ENCODE measurements around the gene EID3.
"Not testable (repeated sequence)": the region's sequence is repeated elsewhere in the genome, so short reads cannot be mapped to it uniquely, and the experiment has no call there.

Gene EID3

DNA sequence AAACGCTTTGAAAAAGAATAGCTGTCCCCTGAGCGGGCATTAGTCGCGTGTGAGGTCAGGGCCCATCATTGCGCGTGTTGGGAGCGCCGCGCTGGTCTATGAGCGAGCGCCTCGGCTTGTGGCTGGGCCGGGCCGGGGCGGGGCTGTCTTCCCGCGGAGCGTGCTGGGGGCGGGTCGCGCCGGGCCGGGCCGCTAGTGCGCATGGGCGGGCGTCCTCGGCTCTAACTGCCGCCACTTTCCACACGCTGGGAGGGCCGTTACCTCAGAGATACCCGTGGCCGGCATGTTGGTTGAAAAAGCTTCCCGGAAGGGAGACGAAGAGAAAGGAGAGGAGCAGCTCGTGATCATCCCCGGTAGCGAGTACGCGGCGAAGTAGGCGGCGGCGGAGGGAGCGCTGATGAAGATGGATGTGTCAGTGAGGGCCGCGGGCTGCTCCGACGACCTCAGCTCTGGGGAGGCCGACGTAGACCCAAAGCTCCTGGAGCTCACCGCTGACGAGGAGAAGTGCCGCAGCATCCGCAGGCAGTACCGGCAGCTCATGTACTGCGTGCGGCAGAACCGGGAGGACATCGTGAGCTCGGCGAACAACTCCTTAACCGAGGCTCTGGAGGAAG lies at the start of gene EID3:
TSS of gene EID3 (plus strand) at position 202 of the 614 bp plus-strand sequence. CDS start at position 398, 196 bp downstream.
- DNase-seq: peak; percentile 82

DNA sequence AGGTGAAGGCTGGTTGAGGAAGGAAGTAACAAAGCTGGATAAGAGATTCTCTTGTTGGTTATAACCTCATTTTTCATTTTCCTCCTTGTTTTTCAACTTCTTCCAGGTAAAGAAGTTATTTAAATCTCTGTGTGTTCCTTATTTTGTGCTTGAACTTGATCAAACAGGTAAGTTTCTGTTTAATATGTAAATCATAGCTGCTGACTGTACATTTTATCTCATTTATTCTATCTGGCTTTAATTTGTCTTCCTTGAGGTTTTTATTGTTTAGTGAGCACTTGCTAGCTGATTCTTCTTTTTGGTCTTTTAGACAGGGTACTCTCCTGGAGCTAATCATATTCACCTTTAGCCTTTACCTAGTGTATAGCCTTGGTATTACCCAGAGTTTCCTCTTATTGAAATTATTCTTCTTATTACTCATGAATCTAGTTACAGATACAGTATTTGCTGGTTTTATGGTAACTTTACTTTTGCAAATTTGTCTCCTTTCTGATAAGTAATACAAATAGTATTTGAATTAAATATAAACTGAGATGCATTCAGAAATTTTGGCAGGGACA lies 45.5 kb upstream of the EID3 start:
- DNase-seq: no peak

DNA sequence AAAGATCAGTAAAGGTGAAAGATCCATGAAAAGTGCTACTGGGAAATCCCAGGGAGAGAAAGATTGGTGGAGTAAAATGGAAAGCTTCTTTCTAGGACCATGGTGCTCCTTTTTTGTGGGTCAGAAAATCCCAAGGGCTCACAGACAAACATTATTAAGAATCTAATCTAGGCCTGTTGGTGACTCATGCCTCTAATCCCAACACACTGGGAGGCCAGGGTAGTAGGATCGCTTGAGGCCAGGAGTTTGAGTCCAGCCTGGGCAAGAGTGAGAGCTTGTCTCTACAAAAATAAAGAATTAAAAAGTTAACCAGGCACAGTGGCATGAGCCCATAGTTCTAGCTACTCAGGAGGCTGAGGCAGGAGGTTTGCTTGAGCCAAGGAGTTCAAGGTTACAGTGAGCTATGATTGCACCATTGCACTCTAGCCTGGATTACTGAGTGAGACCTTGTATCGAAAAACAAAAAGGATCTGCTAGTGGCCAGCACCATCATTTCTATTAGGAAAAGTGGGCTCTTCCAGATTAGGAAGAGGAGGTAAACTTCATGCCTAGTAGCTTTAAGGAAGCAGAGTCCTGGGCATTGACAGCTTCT lies 45.0 kb upstream of the EID3 start:
- DNase-seq: no peak

DNA sequence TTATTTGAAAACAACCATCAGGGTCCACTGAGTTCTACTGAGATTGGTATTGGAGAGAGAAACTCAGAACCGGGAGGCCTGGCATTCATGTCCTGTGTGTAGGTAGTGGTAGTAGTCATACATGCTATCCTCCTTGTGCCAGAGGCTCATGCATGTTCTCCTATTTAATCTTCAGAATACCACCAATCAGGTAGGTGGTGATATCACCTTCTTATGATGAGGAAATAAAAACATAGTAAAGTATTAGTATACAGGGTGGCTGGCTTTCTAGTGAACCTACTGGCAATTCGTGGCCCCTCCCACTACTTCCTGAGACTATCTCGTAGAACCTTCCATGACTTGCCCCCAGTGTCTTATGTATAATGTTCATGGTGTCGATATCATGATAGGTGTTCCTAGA lies 40.5 kb upstream of the EID3 start:
- no peak for DNase-seq

DNA sequence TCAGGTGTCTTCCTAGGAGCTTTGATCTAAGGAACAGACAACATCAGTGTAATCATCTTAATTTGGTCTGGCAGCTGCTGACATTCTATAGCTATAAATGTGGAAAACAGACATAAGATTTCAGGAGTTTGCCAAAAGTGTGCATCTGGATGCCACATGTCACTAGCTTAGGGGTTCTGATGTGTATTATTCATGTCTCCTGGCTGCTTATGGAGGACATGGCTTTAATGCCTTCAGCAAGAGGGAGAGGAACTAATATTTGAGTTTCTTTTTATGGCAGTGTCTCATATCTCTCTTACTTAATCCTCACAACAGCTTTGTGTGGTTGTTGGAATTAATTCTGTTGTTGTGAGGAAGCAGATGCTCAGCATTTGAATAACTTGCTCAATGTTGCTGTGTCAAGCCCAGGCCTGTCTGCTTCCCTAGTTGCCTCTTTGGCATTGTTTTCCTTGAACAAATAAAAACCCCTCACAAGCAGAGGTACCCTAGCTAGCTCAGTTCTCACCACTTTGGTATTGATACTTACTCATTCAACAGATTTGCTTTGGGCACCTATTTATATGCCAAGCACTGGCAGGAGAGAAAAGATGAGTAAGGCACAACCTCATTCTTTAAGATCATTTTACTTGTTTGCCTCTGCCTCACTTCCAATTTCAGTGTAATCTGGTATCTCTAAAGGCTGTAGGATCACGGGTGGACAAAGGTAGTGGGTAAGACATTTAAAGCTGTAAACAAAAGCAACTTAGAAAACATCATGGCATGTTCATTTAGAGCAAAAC lies 39.8 kb upstream of the EID3 start:
- DNase-seq: no peak

DNA sequence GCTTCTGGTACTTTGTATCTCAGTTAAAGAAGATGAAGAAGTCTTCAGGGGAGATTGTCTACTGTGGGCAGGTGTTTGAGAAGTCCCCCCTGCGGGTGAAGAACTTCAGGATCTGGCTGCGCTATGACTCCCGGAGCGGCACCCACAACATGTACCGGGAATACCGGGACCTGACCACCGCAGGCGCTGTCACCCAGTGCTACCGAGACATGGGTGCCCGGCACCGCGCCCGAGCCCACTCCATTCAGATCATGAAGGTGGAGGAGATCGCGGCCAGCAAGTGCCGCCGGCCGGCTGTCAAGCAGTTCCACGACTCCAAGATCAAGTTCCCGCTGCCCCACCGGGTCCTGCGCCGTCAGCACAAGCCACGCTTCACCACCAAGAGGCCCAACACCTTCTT lies 38.1 kb upstream of the EID3 start:
- not testable (repeated sequence) for DNase-seq

DNA sequence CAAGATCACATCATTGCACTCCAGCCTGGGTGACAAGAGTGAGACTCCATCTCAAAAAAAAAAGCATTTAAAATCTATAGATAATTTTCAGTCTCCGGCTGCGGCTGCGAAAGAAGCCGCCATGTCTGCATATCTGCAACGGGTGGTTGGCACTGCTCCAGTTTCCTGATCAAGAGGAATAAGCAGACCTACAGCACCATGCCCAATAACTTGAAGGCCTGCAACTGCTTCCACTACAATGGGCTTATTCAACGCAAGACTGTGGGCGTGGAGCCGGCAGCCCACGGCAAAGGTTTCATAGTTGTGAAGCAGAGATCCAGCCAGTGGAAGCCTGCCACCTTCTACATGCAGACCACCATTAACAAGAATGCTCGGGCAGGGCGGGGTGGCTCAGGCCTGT lies 30.6 kb upstream of the EID3 start:
- DNase-seq: peak; percentile 27

DNA sequence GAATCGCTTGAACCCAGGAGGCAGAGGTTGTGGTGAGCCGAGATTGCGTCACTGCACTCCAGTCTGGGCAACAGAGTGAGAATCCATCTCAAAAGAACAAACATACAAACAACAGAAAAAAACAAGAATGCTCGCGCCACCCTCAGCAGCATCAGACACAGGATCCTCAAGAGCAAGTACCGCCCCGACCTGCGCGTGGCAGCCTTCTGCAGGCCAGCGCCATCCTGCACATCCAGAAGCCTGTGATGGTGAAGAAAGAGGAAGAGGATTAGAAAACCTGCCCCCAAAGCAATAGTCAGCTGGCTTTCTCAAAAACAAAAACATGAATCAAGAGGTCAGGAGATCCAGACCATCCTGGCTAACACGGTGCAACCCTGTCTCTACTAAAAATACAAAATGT lies 30.0 kb upstream of the EID3 start:
- DNase-seq: no peak

DNA sequence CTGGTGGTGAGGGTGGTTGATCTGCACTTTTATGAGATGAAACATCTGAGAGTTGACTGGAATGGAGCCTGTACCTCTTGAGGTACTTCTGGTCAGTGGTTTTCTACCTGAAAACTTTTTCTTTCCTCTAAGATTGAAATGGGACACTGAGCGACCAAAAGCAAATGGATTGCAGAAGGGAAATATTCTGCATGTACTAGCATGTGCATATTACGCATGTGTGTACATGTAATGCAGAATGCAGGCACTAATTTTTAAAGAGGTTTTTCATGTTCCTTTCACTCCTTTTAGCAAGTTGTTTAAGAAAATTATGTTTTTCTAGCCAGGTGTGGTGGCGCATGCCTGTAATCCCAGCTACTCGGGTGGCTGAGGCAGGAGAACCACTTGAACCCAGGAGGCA lies 28.7 kb upstream of the EID3 start:
- DNase-seq: no peak

DNA sequence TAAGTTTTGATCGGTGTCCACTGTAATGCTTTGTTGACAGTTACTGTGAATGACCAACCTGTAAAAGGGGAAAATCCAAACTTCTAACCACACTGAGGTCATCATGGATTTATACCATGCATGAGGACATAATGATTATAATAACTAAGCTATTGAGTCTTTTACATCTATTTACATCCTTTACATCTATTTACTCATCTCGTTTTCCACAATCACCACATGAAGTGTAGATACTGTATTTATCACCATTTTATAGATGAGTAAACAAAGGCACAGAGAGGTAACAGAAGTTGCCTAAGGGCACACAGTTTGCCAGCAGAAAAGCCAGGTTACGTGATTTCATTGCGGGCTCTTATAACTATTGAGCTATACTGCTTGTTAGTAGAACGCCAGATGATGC lies 27.9 kb upstream of the EID3 start:
- no peak for DNase-seq

DNA sequence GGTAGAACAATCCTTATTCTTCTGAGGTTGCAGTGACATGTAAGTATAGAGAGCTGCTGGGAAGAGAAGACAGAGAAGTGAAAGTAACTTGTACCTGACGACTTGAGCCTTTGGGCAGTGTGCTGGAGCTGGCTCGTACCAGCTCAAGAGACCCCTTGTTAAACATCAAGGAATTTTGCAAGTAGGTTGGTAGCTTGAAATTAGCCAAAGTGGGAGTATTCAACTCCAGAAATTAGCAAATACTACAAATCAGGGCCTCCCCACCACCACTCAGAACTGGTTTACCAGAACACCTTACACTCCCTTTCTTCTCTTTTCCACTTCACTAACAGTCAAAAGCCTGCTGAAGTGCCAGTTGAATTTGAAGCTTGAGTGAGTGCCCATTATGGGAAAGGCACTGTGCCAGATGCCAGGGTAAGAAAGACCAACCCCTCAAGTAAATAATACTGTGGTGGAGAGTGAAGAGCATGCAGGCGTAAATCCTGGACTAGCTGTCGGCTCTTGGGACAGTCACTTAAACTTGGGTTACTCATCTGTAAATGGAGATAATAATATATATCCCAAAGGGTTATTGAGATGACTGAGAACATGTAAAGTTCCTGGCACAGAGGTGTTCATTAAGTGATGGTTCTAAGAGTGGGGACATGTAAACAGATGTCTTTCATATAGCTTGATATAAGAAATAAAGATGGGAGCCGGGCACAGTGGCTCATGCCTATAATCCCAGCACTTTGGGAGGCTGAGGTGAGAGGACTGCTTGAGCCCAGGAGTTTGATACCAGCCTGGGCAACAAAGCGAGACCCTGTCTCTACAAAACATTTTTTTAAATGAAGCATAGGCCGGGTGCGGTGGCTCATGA lies 27.0 kb upstream of the EID3 start:
- DNase-seq: no peak

DNA sequence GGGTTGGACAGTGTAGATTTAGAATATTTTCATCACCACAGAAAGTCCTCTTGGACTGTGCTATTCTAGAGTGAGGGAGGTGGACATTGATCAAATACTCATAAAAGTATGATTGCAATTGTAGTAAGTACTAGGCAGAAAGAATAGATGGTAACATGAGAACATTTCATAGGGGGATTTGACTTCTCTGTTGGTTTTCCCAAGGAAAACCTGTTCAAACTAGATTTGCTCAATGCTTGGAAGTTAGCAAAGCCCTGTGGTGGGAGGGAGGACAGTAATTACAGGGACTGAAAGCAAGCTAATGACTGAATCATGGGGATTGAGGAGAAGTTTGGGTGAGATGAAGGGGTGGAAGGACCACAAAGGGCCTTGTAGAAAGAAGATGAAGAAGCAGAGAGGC lies 24.4 kb upstream of the EID3 start:
- no peak for DNase-seq

DNA sequence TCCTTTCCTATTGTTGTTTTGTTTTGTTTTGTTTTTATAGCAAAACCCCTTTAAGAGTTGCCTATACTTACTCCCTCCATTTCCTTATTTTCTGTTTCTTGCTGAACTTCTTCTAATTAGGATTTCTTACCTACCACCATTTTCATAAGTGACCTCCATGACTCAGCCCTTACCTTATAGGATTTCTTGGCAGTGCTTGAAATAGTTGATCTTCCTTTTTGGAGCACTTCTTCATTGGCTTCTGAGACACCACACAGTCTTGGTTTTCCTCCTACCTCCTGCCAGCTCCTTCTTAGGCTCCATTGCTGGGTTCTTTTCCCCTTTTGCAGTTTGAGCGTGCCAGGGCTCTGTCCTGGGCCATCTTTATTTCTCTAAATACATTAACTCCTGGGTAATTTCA lies 23.4 kb upstream of the EID3 start:
- DNase-seq: no peak

DNA sequence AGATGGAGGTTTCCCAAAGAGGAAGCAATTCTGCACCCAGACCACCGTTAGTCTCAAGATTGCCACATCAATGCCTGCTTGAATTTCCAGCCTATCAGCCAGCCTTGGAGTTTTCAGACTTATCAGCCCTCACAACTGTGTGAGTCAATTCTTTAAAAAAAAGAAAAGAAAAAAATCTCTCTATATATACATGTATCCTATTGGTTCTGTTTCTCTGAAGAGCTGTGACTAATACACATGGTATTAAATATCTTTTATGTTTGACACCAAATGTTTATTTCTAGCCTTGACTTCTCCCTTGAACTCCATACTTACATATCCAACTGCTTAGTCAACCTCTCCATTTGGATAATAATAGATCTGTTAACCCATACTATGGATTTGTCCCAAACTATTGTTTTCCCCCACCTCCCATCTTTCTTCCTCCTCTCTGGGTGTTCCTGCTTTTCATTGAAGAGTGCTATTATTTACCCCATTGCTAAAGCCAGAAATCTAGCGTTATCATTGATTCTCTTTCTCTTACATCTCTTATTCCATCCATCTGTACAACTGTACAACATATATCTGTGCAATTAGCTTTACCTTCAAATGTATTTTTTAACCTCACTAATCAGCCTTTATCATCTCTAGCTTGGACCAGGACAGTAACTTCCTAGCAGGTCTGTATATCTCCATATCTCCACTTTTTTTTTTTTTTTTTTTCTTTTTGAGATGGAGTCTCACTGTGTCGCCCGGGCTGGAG lies 22.7 kb upstream of the EID3 start:
- DNase-seq: peak; percentile 50

DNA sequence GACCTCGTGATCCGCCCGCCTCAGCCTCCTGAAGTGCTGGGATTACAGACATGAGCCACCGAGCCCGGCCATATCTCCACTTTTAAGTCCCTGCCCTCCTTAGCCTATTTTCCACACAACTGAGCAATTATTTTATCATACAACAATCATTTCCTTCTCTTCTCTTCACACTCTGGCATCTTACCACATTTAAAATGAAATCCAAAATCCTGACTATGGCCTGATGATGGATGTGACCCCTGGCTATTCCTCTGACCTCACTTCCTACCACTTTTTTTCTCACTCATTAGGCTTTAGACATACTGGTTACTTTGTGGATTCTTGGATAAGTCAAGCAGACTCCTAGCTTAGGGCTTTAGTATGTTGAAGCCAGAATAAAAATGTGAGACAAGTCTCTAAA lies 21.9 kb upstream of the EID3 start:
- no peak for DNase-seq

DNA sequence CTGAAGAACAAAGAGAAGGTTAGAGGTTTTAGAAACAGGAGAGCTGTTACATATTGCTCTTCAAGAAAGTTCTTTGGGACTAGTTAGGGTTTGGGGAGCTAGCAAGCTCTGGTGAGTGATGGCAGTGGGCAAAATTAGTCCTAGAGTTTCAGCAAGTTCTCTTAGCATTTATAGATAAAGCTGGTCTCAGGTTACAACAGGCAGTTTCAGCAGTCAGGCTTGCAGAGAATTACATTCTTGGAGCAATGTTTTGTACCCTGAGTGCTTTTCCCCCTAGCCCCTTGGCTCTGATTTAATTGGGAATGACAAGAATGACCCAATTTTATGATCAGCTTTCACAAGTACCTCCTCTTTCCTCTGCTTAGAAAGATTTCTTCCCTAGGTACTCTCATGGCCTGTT lies 21.4 kb upstream of the EID3 start:
- no peak for DNase-seq

DNA sequence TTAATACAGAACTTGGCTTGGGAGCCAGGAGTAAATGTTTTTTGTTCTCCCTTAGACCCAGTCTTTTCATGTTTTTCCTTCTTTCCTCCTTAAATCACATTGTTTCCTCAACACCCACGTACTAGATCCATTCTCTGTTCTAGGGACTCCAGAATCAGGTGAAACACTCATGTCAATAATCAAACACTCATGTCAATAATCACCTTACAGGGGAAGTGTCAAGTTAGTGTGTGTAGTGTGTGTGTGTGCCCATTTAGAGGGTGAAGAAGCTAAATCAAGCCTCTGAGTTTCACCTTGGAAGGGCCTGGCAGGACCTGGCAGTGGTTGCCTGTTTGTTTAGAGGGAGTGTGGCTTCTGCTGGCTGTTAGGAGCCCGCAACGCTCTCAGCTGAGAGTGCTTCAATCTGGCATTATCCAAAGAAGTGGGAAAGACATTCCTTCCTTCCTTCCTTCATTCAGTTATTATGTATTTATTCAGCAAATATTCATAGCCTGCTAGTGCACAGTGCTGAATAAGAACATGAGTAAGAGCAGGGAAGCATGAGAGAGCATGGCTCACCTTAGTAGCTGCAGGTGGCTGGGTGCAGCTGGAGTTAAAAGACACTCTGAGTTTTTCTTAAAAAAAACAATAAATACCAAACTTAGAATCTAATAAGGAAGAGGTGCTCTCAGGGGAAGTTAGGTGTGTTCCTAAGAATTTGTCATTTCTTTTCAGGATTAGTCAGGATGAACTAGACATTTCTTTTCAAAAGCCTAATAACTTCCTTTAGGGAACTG lies 17.6 kb upstream of the EID3 start:
- DNase-seq: no peak

DNA sequence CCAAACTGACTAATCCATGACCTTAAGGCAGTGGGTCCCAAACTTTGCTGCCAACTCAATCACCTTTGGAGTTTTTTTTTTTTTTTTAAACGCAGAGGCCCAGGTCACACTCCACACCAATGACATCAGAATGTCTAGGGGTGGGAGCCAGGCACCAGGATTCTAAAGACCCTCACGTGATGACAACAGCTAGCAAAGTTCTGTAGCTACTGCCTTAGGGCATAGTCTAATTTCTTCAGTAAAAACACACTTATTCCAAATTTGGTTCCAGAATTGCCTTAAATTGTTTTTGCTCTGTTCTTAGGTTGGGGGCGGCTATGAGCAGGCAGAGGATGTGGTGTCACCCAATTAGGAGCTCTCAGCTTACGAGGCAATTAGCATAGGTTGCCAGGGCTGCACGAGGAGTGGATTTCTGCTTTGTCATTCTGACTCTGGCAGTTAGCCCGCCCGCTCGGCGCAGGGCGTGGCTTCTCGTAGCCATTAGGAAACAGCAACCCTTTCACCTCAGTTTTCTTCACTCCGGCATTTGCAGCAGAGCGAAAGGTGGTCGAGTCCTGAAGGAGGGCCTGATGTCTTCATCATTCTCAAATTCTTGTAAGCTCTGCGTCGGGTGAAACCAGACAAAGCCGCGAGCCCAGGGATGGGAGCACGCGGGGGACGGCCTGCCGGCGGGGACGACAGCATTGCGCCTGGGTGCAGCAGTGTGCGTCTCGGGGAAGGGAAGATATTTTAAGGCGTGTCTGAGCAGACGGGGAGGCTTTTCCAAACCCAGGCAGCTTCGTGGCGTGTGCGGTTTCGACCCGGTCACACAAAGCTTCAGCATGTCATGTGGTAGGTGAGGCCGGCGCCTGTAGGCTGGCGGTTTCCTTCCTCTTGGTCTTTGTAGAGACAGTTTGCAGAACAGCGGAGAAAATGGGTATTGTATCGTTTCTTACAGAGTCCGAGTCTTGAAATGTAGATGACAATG lies 16.7 kb upstream of the EID3 start:
- DNase-seq: peak; percentile 99

DNA sequence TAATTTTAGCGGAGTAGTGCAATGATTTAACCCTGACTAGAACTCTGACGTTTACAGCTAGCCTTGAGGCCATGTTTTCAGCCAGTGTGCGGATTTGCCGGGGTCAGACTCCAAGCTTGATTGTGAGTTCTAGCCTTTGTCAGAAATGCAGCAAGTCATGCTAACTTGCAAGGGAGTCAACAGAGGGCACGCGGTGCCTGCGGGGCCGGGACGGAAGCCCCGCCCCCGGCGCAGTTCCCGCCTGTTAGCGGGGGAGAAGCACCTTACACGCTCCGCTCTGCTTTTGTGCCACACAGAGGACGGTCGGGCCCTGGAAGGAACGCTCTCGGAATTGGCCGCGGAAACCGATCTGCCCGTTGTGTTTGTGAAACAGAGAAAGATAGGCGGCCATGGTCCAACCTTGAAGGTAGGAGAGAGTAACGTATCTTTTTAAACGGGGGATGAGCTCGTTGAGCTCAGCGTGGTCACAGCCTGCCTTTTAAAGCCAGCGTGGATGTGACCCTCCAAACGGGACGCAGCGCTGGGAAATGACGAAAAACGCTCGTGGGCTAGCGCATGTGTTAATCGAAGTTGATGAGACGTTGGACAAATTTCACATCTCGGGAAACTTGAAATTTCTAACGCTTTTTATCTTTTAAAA lies 14.8 kb upstream of the EID3 start:
- DNase-seq: peak; percentile 93

DNA sequence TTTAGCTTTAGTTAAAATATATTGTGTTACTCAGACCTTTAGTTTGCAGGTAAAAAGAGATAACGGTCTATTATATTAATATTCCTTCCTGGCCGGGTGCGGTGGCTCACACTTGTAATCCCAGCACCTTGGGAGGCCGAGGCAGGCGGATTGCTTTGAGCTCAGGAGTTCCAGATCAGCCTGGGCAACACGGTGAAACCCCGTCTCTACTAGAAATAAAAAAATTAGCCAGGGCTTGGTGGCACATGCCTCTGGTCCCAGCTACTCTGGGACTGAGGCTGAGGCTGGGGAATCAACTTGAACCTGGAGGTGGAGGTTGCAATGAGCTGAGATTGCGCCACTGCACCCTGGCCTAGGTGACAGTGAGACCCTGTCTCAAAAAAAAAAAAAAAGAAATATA lies 13.2 kb upstream of the EID3 start:
- no peak for DNase-seq
